ENCODE data around the gene MYLK.

- TF ChIP-seq POLR2AphosphoS5 (IDR thresholded peaks at IDR 0.05; ENCODE audit: borderline replicate concordance, low read depth, low read length) (no peak), EZH2 (IDR thresholded peaks at IDR 0.05) (no peak)
Observed at GRCh38 chr3:123884993-123885392, 861 bp upstream of the MYLK start.

All from SK-N-MC (cell line).